HG03039 (cell line): ENCODE data around the gene TBKBP1.
"Not testable (repeated sequence)": the region's sequence is repeated elsewhere in the genome, so short reads cannot be mapped to it uniquely, and the experiment has no call there.

Experiments used
- ATAC-seq: cut with Tn5 transposase; IDR thresholded peaks from one replicate; pipeline ENCODE4 v1.9.1; 2021; ENCODE audit warnings: mild to moderate bottlenecking, moderate library complexity; ENCODE audit not compliant: unreplicated experiment

Gene TBKBP1

DNA sequence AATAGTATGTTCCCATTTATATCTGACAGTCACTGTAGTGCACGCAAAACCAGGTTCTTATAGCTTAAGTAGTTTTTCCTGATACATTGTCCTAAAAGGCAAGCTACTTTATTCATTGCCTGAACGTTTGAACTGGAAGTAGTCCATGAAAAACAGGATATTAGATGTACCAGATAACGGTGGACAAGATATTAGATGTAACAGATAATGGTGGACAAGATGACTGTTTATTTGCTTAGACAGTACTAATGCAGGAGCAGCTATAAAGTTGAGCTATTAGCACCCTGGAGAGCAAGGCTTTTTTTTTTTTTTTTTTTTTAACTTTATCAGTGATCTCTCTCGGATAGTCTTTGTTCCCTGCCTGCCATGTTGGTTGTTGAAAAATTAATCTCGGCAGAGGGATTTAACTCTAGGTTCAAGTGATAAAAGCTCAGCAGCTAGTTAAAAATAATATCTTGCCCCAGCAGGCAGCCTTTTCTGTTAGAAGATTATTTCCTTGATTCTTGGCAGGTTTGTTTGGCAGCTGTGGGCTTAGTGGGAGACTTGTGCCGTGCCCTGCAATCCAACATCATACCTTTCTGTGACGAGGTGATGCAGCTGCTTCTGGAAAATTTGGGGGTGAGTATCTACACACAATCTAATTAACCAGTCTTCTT is 17.3 kb upstream of the TBKBP1 start:
- no peak for ATAC-seq

- no peak for ATAC-seq
These were observed 15.8 kb upstream of the TBKBP1 start for GRCh38 chr17:47678196-47678595.

- no peak for ATAC-seq
These were observed 11.8 kb upstream of the TBKBP1 start for GRCh38 chr17:47682138-47682537.

GRCh38 chr17:47682727-47683126 is 11.2 kb upstream of the TBKBP1 start:
- not testable (repeated sequence) for ATAC-seq

DNA sequence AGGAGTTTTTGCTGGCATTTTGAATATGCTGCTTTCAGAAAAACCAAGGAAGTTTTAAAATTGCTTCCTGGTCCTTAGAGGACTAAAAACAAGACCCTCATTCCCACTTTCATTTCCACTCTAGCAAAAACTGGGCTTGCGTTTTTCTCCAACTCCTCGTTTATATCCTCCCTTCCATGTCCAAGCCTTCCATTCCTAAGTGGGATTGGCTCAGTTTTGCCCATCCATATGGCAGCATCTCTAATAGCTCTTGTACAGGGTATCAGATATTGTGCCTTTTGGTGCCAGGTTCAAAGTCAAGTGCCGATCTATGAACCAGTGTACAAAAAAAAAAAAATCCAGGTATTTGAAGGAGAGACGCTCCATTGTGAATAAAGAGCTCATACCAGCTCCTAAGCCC is 9.9 kb upstream of the TBKBP1 start:
- no peak for ATAC-seq

DNA sequence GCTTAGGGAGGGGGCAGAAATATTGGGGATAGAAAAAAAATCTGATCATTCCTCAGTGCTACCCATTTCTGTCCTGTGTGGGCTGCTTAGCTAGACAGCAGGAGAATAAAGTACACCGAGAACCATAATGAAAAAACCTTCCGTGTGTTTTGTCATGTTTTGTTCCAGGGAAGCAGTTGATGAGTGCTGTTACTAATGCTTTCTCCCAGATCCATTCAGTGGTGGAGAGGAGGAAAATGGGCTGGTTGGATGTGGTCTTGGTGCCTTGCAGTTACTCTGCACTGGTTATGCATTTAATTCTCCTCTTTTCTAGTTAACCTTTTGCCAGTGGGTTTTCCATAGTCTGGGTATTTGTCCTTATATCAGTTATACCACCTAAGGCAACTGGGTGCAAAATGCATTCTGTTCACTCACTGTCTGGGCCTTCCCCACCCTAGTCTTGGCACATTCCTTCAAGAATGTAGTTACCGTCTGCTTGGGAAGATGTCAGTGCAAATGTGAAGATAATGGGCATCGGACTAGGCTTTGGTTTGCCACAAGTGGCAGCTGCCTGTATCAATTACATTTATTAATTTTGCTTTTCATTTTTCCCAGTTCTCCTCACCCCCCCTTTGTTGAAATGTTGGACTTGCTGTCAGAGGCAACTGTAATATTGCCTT is 9.3 kb upstream of the TBKBP1 start:
- no peak for ATAC-seq

DNA sequence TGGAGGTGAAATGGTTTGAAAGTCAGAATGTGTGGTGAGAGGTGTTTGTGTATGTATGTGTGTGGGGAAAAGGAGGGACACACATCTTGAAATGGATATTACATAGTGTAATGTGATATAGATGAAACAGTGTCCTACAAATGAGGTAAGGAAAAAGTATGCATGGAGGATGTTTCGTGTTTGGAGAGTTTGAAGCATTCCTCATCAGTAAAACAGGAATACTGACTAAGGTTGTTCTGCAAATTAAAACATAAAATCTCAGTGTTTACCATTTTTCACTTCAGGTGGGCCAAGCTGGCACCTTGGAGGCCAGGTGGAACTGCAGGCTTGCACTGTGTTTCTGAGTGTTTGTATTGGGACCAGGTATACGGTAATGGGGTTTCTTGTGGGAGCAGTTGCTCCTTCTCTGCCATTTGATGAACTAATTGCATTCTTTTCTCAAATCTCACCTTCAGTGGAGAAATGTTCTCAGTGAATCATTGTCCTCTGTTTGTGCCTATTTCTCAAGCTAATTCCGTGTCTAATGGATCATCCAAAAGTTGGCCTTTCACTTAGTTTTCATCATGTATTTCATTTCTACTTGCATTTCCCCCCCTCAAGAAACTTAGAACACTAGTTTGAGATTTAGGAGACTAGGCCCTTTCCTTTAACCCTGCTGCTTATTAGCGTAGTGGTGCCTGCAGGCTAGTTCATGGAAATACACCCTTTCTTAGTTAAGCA is 8.2 kb upstream of the TBKBP1 start:
- ATAC-seq = no peak

GRCh38 chr17:47686276-47686635 is 7.7 kb upstream of the TBKBP1 start:
- ATAC-seq = no peak

- ATAC-seq = no peak
These were observed 7.2 kb upstream of the TBKBP1 start for GRCh38 chr17:47686664-47687327.

- ATAC-seq = no peak
These were observed 6.7 kb upstream of the TBKBP1 start for GRCh38 chr17:47687328-47687690.

DNA sequence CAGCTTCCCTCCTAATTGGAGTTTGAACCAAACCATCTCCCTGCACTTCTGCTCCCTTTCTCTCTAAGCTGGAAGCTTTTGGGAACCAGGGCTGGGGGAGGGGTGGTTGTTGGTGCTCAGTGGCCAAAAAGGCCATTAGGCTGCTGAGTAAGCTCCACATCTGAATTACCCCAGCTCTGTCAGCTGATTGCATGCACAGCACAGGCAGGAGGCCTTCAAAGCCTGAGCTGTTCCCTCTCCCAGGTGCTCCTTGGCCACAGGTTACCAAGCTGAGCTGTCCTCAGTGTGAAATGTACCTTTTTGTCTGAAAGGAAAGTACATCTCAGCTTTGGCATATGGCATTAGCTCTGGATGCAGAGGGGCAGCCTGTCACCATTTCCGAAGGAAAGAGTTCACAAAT is 6.2 kb upstream of the TBKBP1 start:
- ATAC-seq = no peak

DNA sequence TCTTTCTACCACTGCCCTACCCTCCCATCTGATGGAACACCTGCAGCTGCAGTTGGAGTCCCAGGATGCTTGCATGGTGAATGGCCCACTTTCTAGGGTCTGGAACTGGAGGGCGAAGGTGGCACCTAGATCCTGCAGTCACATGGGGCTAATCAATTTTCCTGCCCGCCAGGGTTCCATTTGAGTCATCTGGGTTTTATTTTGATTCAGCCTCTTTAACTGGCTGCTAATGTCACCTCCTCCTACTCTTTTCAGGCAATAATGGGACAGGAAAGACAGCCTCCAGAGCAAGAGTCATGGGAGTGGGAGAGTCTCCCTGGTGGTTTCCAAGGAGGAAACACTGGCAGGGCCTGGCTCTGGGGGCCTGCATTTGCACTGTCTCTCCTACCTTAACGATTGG is 3.8 kb upstream of the TBKBP1 start:
- no peak for ATAC-seq

DNA sequence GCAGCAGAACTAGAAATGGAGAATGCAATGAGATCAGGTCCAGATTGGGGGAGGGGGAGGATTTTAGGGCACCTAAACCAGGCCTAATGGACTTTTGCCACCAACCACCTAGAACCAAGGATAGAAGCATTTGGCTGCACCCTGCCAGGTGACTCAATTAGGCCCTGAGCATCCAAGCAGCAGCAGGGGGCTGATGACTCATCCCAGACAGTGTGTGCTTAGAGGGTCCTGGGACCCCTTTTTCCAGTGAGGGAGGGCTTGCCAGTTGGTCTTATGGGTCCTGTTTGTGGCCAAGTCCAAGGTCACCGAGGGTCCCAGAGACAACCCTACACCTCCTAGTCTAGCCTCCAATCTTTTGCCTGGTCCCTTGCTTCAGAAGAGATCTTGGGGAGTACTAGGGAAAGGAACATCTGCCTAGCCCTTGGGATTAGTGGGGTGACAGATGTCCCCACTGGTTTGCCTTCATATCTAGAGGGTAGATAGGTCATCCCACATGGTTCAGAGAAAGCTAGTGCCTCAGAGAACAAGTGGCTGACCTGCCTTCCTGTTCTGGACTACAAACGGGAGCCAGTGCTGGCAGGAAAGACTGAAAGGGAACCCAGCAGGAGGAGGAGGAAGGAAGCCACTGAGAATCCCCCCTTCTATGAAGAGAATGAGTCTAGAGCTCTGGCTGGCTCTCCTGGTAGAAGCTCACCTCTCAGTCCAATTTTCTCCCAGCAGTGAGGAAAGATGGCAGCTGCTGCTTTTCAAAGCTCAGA is 1.6 kb upstream of the TBKBP1 start:
- ATAC-seq = no peak

DNA sequence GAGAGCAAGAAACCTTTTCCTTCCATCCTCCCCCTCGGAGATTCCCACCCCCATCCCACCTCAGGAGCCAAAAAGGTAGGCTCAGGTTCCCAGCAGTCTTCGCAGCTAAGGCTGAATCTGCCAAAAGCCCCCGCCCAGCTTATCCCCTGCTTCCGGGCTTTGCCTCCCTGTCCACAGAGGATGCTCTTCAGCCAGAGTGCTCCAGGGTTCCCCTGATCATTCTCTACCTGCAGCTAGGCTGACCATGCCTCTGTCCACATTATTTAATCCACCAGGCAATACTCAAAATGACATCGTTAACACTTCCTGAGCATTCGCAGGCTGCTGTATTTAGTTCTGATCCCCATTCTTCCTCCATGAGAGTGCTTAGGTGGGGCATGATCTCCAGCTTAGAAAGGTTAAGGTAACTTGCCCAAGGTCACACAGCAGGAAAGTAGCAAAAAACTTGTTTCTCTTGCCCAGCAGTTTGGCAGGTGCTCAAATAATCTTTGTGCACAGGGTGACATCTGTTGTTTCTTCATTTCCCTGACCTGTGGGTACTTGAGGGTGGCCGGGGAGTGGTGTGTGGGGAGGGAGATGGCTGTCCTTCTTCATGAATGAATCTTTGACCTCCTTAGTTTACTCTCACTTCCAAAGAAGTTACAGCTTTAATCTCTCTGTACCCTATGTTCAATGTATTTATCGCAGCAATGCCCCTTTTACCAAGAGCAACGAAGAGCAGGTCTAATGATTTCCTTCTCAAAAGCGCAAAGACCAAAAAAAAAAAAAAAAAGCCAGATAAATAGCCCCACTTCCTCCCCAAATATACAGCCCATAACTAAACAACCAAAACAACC is 848 bp upstream of the TBKBP1 start:
- ATAC-seq = no peak

- ATAC-seq = no peak
These were observed 844 bp downstream of the TBKBP1 start for GRCh38 chr17:47694581-47695428.

DNA sequence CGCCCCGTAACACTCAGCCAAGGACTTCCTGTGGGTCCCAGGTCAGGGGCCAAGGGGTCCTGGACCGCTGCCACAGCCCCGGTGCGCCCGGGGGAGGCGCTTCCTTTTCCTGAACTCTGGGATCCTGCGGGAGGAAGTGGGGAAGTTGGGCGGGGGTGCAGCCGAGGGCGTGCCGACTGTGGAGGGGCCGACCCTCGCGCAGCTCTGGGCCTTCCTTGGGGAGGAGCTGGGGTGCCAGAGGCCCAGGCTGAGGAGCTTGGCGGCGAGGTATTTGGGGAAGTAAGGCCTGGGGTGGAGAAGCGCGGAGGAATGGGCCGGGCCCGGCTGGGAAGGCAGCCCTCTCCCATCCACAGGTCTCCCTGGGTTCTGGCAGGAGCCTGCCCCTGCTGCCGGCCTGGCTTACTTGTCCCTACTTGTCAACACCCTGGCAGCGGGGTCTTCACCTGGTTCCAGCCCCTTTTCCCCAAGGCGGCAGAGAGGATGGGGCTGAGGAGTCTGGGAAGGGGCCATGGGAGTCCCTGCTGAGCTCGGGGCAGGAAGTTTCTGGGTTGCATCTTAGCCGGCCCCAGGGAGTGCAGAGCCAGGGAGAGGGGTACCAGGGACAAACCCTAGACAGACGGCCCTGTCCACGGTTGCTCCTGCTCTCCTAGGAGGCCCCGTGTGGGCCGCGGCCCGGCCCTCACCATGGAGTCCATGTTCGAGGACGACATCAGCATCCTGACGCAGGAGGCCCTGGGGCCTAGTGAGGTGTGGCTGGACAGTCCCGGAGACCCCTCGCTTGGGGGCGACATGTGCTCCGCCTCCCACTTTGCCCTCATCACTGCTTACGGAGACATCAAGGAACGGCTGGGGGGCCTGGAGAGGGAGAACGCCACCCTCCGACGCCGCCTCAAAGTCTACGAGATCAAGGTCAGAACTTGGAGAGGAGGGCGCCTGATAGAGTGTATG is 1.7 kb downstream of the TBKBP1 start:
- ATAC-seq = no peak

DNA sequence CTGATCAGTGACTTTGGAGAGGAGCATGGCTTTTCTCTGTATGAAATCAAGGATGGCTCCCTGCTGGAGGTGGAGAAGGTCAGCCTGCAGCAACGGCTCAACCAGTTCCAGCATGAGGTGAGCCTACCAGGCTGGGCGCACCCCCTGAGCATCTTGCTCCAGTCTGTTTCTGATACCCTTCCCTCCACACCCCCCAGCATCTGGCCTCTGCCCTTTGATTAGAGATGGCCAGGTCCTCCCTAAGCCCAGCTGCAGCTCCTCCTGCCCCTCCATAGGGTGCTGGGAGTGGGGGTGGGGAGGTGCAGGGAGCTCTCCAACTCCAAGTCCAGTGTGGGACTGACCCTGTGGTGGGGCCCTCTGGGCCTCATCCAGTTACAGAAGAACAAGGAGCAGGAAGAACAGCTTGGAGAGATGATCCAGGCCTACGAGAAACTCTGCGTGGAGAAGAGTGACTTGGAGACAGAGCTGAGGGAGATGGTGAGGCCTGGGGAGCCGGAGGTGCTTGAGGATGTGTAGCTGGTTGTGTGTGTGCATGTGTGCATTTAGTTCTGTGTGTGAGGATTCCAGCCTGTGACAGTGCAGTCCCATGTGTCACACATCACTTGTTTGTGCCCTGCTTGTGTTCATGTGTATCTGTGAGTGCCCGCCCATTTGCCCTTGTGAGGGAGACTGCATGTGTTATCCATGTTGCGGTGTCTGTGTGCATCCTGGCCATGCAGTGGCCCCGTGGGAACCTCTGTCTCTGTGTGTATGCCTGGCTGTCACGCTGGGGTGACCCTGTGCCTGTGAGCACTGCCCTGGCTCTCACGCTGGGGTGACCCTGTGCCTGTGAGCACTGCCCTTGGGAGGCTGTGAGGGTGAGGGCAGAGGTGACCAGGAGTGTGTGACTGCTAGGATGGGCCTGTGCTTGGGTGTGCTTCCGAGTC is 3.0 kb downstream of the TBKBP1 start:
- no peak for ATAC-seq
